AG04450 (cell line): ENCODE data around the gene TDRD9. TPM values are rescaled to one million over a fixed set of nuclear protein-coding genes. Genes with fewer than 3 reads are reported as not detected.
"Not testable (repeated sequence)": the region's sequence is repeated elsewhere in the genome, so short reads cannot be mapped to it uniquely, and the experiment has no call there.

Experiments used
- CTCF ChIA-PET: fragments of 300-600, 350-600 bp; formaldehyde crosslinking; extraction: SDS; loops from one replicate; lab custom pipeline; 2022; ENCODE audit warnings: antibody characterized with exemption, inconsistent platforms; lab: Charles Lee
- POLR2A ChIA-PET: fragments of 350-600 bp; formaldehyde crosslinking; extraction: SDS; loops from one replicate; lab custom pipeline; 2021; ENCODE audit warnings: antibody characterized with exemption, inconsistent platforms; lab: Yijun Ruan, JAX
- DNase-seq: peaks from one replicate; pipeline ENCODE4 v3.0.0-alpha.2; 2011; ENCODE audit warnings: low read depth, low spot score
- H3K27ac ChIP-seq: one replicate; pipeline ENCODE4 v1.5.1; 2012; ENCODE audit warnings: low read depth, low read length, control low read depth
- H3K27me3 ChIP-seq: one replicate; pipeline ENCODE4 v1.6.0; 2012; ENCODE audit warnings: low read length; ENCODE audit not compliant: control insufficient read depth, insufficient read depth
- H3K4me3 ChIP-seq: 2 replicates; pipeline ENCODE4 v1.5.1; 2011; ENCODE audit warnings: mild to moderate bottlenecking, low read depth, low read length, control low read depth
- H3K9me3 ChIP-seq: 2 replicates; pipeline ENCODE4 v1.5.1; 2012; ENCODE audit warnings: low read length; ENCODE audit not compliant: control insufficient read depth, insufficient read depth
- polyA plus RNA-seq: library from polyadenylated mRNA; depleted of rRNA; stranded (reverse); fragments of >200 nt; gene quantifications from 2 replicates; pipeline ENCODE4 v1.2.3, GENCODE V29; 2011
- TF ChIP-seq, protein P1 (sequence below): IDR thresholded peaks from 2 replicates; pipeline ENCODE4 v1.5.1; 2011; ENCODE audit warnings: low read depth, low read length, control low read depth, inconsistent platforms

The TDRD9 gene
- polyA plus RNA-seq, 1 experiment, result 0.05 TPM

DNA sequence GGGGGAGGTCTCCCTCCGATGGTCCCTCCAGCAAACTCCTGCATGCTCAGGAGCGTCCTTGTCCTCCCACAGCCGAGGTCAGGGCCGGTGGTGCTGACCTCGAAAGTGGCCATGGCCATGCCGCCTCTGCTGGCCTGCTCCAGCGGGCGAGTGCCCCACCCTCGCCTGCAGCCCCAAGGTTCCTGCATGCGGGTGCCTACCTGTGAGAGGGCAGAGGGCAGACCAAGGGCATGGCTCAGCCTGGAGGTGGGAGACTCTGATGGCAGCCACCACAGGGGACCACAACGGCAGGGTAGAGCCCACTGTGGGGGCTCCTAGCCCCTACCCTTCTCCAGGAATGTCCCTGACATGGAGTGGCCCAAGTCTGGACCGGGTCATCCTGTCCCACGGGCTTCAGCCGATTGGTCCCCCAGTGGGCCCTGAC is 42.7 kb upstream of the TDRD9 start:
- CTCF ChIA-PET, result interaction anchor here (1.2 to 1.5 kb wide), 2 partner anchors 15 to 36 kb away, joined by 3 to 4 read pairs; no protein-coding TSS in a partner anchor
- Histone ChIP-seq H3K9me3 (no peaks in the 10 kb centered on the region; the same call in 1 of the 2 replicates), H3K27me3 (peaks cover 28% of the 10 kb centered on the region), H3K4me3 (no peak overlapping the region), H3K27ac (no peak overlapping the region)
- TF ChIP-seq, protein P1, sequence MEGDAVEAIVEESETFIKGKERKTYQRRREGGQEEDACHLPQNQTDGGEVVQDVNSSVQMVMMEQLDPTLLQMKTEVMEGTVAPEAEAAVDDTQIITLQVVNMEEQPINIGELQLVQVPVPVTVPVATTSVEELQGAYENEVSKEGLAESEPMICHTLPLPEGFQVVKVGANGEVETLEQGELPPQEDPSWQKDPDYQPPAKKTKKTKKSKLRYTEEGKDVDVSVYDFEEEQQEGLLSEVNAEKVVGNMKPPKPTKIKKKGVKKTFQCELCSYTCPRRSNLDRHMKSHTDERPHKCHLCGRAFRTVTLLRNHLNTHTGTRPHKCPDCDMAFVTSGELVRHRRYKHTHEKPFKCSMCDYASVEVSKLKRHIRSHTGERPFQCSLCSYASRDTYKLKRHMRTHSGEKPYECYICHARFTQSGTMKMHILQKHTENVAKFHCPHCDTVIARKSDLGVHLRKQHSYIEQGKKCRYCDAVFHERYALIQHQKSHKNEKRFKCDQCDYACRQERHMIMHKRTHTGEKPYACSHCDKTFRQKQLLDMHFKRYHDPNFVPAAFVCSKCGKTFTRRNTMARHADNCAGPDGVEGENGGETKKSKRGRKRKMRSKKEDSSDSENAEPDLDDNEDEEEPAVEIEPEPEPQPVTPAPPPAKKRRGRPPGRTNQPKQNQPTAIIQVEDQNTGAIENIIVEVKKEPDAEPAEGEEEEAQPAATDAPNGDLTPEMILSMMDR, result no peak
- DNase-seq, result no peak
- POLR2A ChIA-PET, result no interaction called here

DNA sequence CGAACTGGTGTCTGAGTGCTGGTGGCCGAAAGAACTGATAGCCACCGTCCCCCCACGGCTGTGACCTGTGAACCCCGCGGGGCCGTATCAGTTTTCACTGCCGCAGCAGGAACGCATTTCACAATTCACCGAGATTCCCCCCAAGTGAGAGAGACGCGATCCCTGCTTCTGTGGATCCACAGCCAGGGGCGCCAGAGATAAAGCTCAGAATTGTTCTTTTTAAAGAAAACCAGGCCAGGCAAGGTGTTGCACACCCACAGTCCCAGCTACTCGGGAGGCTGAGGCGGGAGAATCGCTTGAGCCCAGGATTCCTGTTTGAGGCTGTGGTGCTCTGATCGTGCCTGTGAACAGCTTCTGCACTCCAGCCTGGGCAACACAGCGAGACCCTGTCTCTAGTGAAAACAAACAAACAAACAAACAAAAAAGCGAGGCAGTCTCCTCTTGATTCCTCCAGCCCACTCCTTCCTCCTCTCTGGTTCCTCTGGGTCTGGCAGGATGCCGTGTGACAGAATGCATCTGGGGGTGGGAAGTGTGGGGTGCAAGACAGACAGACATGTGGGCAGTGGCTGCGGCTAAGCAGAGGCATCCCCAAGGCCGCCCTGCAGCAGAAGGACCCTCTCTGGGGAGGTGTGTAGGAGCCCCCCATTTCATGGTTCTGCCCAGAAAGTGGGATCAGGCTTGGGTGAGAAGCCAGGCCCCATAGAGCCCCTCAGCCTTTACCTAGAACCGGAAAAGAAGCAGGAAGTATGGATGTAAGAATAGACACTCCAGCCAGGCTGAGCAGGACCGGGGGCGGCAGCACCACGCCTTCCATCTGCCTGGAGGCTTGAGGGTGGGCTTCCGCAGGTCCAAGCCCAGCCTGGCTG is 41.7 kb upstream of the TDRD9 start:
- no peak for DNase-seq

GRCh38 chr14:103887170-103887501 is 41.1 kb upstream of the TDRD9 start:
- TF ChIP-seq, protein P1, result no peak
- no peak for DNase-seq
- Histone ChIP-seq H3K27me3 (peaks cover 18% of the 10 kb centered on the region), H3K4me3 (no peak overlapping the region), H3K27ac (no peak overlapping the region), H3K9me3 (no peaks in the 10 kb centered on the region; the same call in 1 of the 2 replicates)
- POLR2A ChIA-PET, result no interaction called here
- CTCF ChIA-PET, result interaction anchor here (1.0 kb wide), 1 partner anchor 14 kb away, joined by 3 read pairs; no protein-coding TSS in a partner anchor

More for the DNA sequence above, 41.7 kb upstream of the TDRD9 start:
- peaks cover 20% of the 10 kb centered on the region for H3K27me3 ChIP-seq
- POLR2A ChIA-PET, result no interaction called here
- CTCF ChIA-PET, result interaction anchor here (0.6 to 1.5 kb wide), 8 partner anchors 9 to 38 kb away, joined by 3 to 6 read pairs (median 4); no protein-coding TSS in a partner anchor
- no peak overlapping the region for H3K4me3 ChIP-seq
- no peaks in the 10 kb centered on the region; the same call in 1 of the 2 replicates for H3K9me3 ChIP-seq
- TF ChIP-seq, protein P1, result peak; percentile 56
- H3K27ac ChIP-seq, result no peak overlapping the region

GRCh38 chr14:103887557-103888115 is 40.6 kb upstream of the TDRD9 start:
- Histone ChIP-seq H3K27ac (no peak overlapping the region), H3K27me3 (peaks cover 14% of the 10 kb centered on the region), H3K4me3 (no peak overlapping the region), H3K9me3 (no peaks in the 10 kb centered on the region; the same call in 1 of the 2 replicates)
- no peak for DNase-seq
- TF ChIP-seq, protein P1, result no peak
- POLR2A ChIA-PET, result no interaction called here
- CTCF ChIA-PET, result interaction anchor here (1.0 kb wide), 1 partner anchor 13 kb away, joined by 3 read pairs; no protein-coding TSS in a partner anchor

GRCh38 chr14:103889002-103889312 is 39.3 kb upstream of the TDRD9 start:
- H3K27ac ChIP-seq, H3K4me3 ChIP-seq, H3K9me3 ChIP-seq, POLR2A ChIA-PET, DNase-seq: not testable (repeated sequence)
- H3K27me3 ChIP-seq, result peaks cover 11% of the 10 kb centered on the region
- CTCF ChIA-PET, result interaction anchor here (0.7 to 4.7 kb wide), 2 partner anchors 9 to 12 kb away, joined by 3 to 19 read pairs; no protein-coding TSS in a partner anchor
